ENCODE measurements around the gene BSPRY. TPM values are rescaled to one million over a fixed set of nuclear protein-coding genes. Genes with fewer than 3 reads are reported as not detected.

Gene BSPRY
- total and polyA plus RNA-seq, 7 experiments from 2014 or later: 0.13 to 9.6 (median 0.48) TPM; not detected in 2

DNA sequence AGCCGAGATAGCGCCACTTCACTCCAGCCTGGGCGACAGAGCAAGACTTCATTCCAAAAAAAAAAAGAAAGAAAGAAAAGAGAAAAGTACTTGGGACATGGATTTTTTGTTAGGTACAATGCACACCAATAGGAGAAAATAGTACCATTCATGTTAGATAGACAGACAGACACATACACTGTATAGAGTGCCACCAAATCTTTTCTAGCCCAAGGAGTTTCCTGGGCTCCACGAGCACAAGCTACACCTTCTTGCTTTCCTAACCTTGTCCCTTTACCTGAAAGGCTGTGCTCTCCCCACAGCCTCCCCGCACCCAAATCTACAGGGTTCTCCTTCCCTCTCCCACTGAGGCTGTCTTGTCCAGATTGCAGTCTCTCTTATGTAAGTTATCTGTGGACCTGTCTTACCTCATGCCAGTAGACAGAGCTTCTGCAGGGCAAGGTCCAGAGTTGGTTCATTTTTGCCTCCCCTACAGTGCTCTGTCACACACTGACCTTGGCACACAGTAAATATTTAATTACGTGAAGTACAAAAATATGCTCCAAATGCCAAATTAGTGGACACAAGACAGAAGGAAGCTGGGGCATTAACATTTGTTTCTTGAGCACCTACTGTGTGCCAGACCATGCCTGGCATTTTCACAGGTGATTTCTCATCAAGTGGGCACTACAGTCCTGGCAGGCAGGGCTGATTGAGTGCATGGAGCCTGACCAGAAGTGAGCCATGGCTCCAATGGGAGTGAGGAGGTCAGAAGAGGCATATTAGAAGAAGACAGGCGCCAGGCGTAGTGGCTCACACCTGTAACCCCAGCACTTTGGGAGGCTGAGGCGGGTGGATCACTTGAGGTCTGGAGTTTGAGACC is 45.9 kb downstream of the BSPRY start:
- H3K36me3 Mint-ChIP-seq: peaks cover 0 to 18% (median 5%) of the 10 kb centered on the region in 5 donors
- Histone ChIP-seq H3K27ac (ENCODE audit: low read depth, low read length) (no peak overlapping the region), H3K4me3 (ENCODE audit: low read length) (no peak overlapping the region), H3K27me3 (ENCODE audit: control insufficient read depth in 2 of 2, insufficient read depth in 2 of 2, low read length in 2 of 2) (no peaks in the 10 kb centered on the region), H3K4me1 (ENCODE audit: control insufficient read depth in 2 of 2, insufficient read depth in 2 of 2, low read length in 2 of 2) (peaks cover 4% of the 10 kb centered on the region in 2 donors), H3K9me3 (ENCODE audit: control insufficient read depth in 2 of 3, low read length in 3 of 3) (no peaks in the 10 kb centered on the region), H3K36me3 (ENCODE audit: control insufficient read depth in 2 of 3, insufficient read depth in 3 of 3, low read length in 3 of 3) (peaks cover 0 to 33% (median 7%) of the 10 kb centered on the region in 3 experiments)
- POLR2A ChIA-PET: interaction anchor here (1.0 to 1.6 kb wide), 2 partner anchors 15 to 19 kb away, joined by 3 to 5 read pairs; partner anchors contain the start of genes C9orf43, HDHD3 and POLE3
- H3K9me3 Mint-ChIP-seq: no peaks in the 10 kb centered on the region
- H3K4me1 Mint-ChIP-seq: peaks cover 15 to 29% (median 18%) of the 10 kb centered on the region in 7 donors
- DNase-seq (no peak), ATAC-seq (no peak)
- CTCF ChIA-PET: no interaction called here
- no peak overlapping the region for H3K27ac Mint-ChIP-seq
- H3K4me3 Mint-ChIP-seq: no peak overlapping the region
- no peaks in the 10 kb centered on the region for H3K27me3 Mint-ChIP-seq
- intact Hi-C loops (cut with micrococcal nuclease): no loop called here

DNA sequence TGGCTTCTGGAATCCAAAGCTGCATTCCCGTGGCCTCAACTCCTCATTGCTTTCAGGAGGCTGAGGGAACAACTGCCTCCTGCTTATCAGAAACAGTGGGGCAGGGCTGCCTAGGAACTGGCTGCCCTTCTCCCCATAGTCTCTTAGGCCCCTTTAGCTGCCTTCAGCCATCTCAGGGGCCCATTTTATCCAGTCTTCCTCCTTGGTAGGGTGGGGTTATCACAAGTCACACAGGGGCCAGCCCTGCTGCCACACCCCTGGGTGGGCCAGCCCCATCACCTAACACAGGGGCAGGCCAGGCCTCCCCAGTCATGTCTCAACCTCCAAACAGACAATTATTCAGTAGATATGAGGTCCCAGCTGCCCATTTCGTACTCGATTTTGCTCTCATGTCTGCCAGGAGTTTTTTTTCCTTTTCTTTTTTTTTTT is 47.9 kb downstream of the BSPRY start:
- no peaks in the 10 kb centered on the region for H3K27me3 Mint-ChIP-seq
- H3K36me3 Mint-ChIP-seq: peaks cover 0 to 11% (median 5%) of the 10 kb centered on the region in 5 donors
- Histone ChIP-seq H3K4me3 (ENCODE audit: low read length) (no peak overlapping the region), H3K36me3 (ENCODE audit: control insufficient read depth in 2 of 3, insufficient read depth in 3 of 3, low read length in 3 of 3) (peaks cover 0 to 17% (median 0%) of the 10 kb centered on the region in 3 experiments), H3K4me1 (ENCODE audit: control insufficient read depth in 2 of 2, insufficient read depth in 2 of 2, low read length in 2 of 2) (peaks cover 12 to 13% of the 10 kb centered on the region in 2 donors), H3K27ac (ENCODE audit: low read depth, low read length) (no peak overlapping the region), H3K27me3 (ENCODE audit: control insufficient read depth in 2 of 2, insufficient read depth in 2 of 2, low read length in 2 of 2) (no peaks in the 10 kb centered on the region), H3K9me3 (ENCODE audit: control insufficient read depth in 2 of 3, low read length in 3 of 3) (no peaks in the 10 kb centered on the region)
- H3K4me1 Mint-ChIP-seq: peaks cover 20 to 37% (median 25%) of the 10 kb centered on the region in 7 donors
- H3K27ac Mint-ChIP-seq: no peak overlapping the region
- ChIA-PET CTCF (no interaction called here), POLR2A (interaction anchor here (0.9 kb wide), 1 partner anchor 13 kb away, joined by 3 read pairs; the partner anchor contains the start of genes C9orf43 and POLE3)
- intact Hi-C loops (cut with micrococcal nuclease): no loop called here
- ATAC-seq (no peak), DNase-seq (no peak)
- H3K9me3 Mint-ChIP-seq: no peaks in the 10 kb centered on the region
- no peak overlapping the region for H3K4me3 Mint-ChIP-seq

DNA sequence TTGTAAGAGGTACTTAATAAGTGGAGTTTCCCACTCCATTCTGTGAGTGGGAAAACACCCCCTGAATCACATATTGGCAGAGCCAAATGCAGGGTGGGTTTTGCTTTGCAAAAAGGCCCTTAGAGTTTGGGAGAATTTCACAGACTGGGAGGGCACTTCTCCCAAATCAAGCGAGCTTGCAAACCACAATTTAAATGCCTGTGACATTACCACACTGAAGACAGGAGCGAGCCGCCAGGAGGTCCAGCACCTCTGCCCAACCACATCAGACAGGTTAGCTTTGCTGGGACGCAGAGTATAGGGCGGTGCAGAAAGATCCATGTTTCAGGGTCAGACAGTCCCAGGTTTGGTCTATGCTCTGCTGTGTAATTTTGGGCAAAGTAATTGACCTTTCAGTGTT is 49.5 kb downstream of the BSPRY start:
- DNase-seq (no peak), ATAC-seq (no peak)
- H3K4me3 ChIP-seq (ENCODE audit: low read length): no peak overlapping the region
- H3K4me1 Mint-ChIP-seq: peaks cover 20 to 40% (median 25%) of the 10 kb centered on the region in 7 donors
- no peak overlapping the region for H3K27ac ChIP-seq (ENCODE audit: low read depth, low read length)
- intact Hi-C loops (cut with micrococcal nuclease): no loop called here
- peaks cover 12 to 13% of the 10 kb centered on the region in 2 donors for H3K4me1 ChIP-seq (ENCODE audit: control insufficient read depth in 2 of 2, insufficient read depth in 2 of 2, low read length in 2 of 2)
- H3K36me3 Mint-ChIP-seq: peaks cover 0 to 5% (median 0%) of the 10 kb centered on the region in 5 donors
- peaks cover 0 to 9% (median 0%) of the 10 kb centered on the region in 3 experiments for H3K36me3 ChIP-seq (ENCODE audit: control insufficient read depth in 2 of 3, insufficient read depth in 3 of 3, low read length in 3 of 3)
- peak overlapping the region in 9 of 10 donors; percentile 10 to 96 (median 89) for H3K4me3 Mint-ChIP-seq
- peak overlapping the region in 1 of 9 donors; percentile 59 for H3K27ac Mint-ChIP-seq
- ChIA-PET CTCF (interaction anchor here (1.1 kb wide), 1 partner anchor 11 kb away, joined by 3 read pairs; the partner anchor contains the start of gene POLE3), POLR2A (interaction anchor here (1.1 to 1.2 kb wide), 2 partner anchors 12 to 124 kb away, joined by 3 to 7 read pairs; partner anchors contain the start of genes C9orf43 and POLE3)
- H3K27me3 ChIP-seq (ENCODE audit: control insufficient read depth in 2 of 2, insufficient read depth in 2 of 2, low read length in 2 of 2): no peaks in the 10 kb centered on the region
- H3K27me3 Mint-ChIP-seq: no peaks in the 10 kb centered on the region
- H3K9me3 Mint-ChIP-seq: no peaks in the 10 kb centered on the region
- no peaks in the 10 kb centered on the region for H3K9me3 ChIP-seq (ENCODE audit: control insufficient read depth in 2 of 3, low read length in 3 of 3)

- ChIA-PET POLR2A (interaction anchor here (1.2 to 3.1 kb wide), 7 partner anchors 9 to 182 kb away, joined by 3 to 27 read pairs (median 8); partner anchors contain the start of genes C9orf43, HDHD3 and POLE3), CTCF (interaction anchor here (1.1 to 3.7 kb wide), 3 partner anchors 10 to 189 kb away, joined by 4 to 18 read pairs (median 10); partner anchors contain the start of genes CDC26 and PRPF4)
- intact Hi-C loops (cut with micrococcal nuclease): loop anchor here (2.0 kb wide), 4 partner anchors 47 to 249 kb away; partner anchors contain the start of genes BSPRY (in 1 of the 2), FKBP15 (in 1 of the 2), SLC31A1 (in 1 of the 2) and SLC31A2 (in 1 of the 2)
- Mint-ChIP-seq H3K4me1 (peaks cover 23 to 40% (median 25%) of the 10 kb centered on the region in 7 donors), H3K27me3 (no peaks in the 10 kb centered on the region), H3K9me3 (no peaks in the 10 kb centered on the region), H3K36me3 (peaks cover 0 to 5% (median 0%) of the 10 kb centered on the region in 5 donors), H3K4me3 (peak overlapping the region; percentile 74 to 96 (median 84)), H3K27ac (peak overlapping the region in 7 of 9 donors; percentile 21 to 60 (median 50))
- H3K9me3 ChIP-seq (ENCODE audit: control insufficient read depth in 2 of 3, low read length in 3 of 3): no peaks in the 10 kb centered on the region
- no peak for ATAC-seq
- DNase-seq: no peak
- no peak overlapping the region for H3K27ac ChIP-seq (ENCODE audit: low read depth, low read length)
- no peaks in the 10 kb centered on the region for H3K27me3 ChIP-seq (ENCODE audit: control insufficient read depth in 2 of 2, insufficient read depth in 2 of 2, low read length in 2 of 2)
- peaks cover 0 to 9% (median 0%) of the 10 kb centered on the region in 3 experiments for H3K36me3 ChIP-seq (ENCODE audit: control insufficient read depth in 2 of 3, insufficient read depth in 3 of 3, low read length in 3 of 3)
- peaks cover 12 to 13% of the 10 kb centered on the region in 2 donors for H3K4me1 ChIP-seq (ENCODE audit: control insufficient read depth in 2 of 2, insufficient read depth in 2 of 2, low read length in 2 of 2)
- peak overlapping the region; percentile 26 for H3K4me3 ChIP-seq (ENCODE audit: low read length)
Observed at GRCh38 chr9:113399646-113400200, 50.4 kb downstream of the BSPRY start.

- CTCF ChIA-PET: interaction anchor here (0.5 to 3.7 kb wide), 12 partner anchors 9 to 954 kb away, joined by 3 to 18 read pairs (median 4); partner anchors contain the start of genes C9orf43, CDC26, POLE3 and PRPF4
- H3K9me3 Mint-ChIP-seq: no peaks in the 10 kb centered on the region
- intact Hi-C loops (cut with micrococcal nuclease): loop anchor here (1.0 to 2.0 kb wide), 14 partner anchors 9 to 257 kb away; partner anchors contain the start of genes C9orf43 (in 2 of the 2), CDC26 (in 2 of the 2), FKBP15 (in 2 of the 2) and POLE3 (in 2 of the 2)
Observed at GRCh38 chr9:113401027-113401792, 51.9 kb downstream of the BSPRY start, which contains the start of gene ALAD. ALAD (minus strand) TSS chr9:113401284; CDS start chr9:113393559, 7,725 bp downstream.

More at GRCh38 chr9:113401027-113401792, 51.9 kb downstream of the BSPRY start, which contains the start of gene ALAD:
- H3K4me1 ChIP-seq (ENCODE audit: control insufficient read depth in 2 of 2, insufficient read depth in 2 of 2, low read length in 2 of 2): peaks cover 12 to 13% of the 10 kb centered on the region in 2 donors
- Mint-ChIP-seq H3K27ac (peak within 1 kb of the TSS; percentile 81 to 91 (median 87)), H3K4me1 (peaks cover 18 to 37% (median 25%) of the 10 kb centered on the region in 7 donors), H3K4me3 (peak within 1 kb of the TSS; percentile 89 to 96 (median 95)), H3K27me3 (no peaks in the 10 kb centered on the region), H3K36me3 (peaks cover 0 to 2% (median 0%) of the 10 kb centered on the region in 5 donors)
- ATAC-seq (peak; percentile 99), DNase-seq (peak; percentile 99 to 100 (median 99))
- POLR2A ChIA-PET: interaction anchor here (1.0 to 3.1 kb wide), 10 partner anchors 9 to 181 kb away, joined by 3 to 27 read pairs (median 8); partner anchors contain the start of genes C9orf43, CDC26, HDHD3 and POLE3
- H3K9me3 ChIP-seq (ENCODE audit: control insufficient read depth in 2 of 3, low read length in 3 of 3): no peaks in the 10 kb centered on the region
- H3K4me3 ChIP-seq (ENCODE audit: low read length): peak within 1 kb of the TSS; percentile 82
- H3K27me3 ChIP-seq (ENCODE audit: control insufficient read depth in 2 of 2, insufficient read depth in 2 of 2, low read length in 2 of 2): no peaks in the 10 kb centered on the region
- peaks cover 0 to 4% (median 0%) of the 10 kb centered on the region in 3 experiments for H3K36me3 ChIP-seq (ENCODE audit: control insufficient read depth in 2 of 3, insufficient read depth in 3 of 3, low read length in 3 of 3)
- H3K27ac ChIP-seq (ENCODE audit: low read depth, low read length): peak within 1 kb of the TSS; percentile 74

Data from naive thymus-derived CD4-positive, alpha-beta T cell (primary cell).